Astrocyte of the cerebellum (primary cell): Measurements from ENCODE around the gene ZNF212.

ENCODE experiments used
- DNase-seq: peaks from one replicate; pipeline ENCODE4 v3.0.0-alpha.2; 2011; ENCODE audit warnings: low read depth
- H3K4me3 ChIP-seq: 2 replicates; pipeline ENCODE4 v1.5.1; 2011; ENCODE audit warnings: mild to moderate bottlenecking, low read depth, low read length, moderate library complexity
- CTCF ChIP-seq: IDR thresholded peaks from 2 replicates; pipeline ENCODE4 v1.5.1; 2012; ENCODE audit warnings: low read length, low read depth, moderate library complexity, mild to moderate bottlenecking; ENCODE audit errors: missing control alignments
- in situ Hi-C: cut with HindIII; loops from 2 replicates; pipeline ENCODE4 v1.10.0; 2017; ENCODE audit warnings: low sequenced_read_pairs

ZNF212 gene

GRCh38 chr7:149197675-149198074 lies 41.8 kb upstream of the ZNF212 start:
- no peak overlapping the region for H3K4me3 ChIP-seq
- no peak for DNase-seq
- no peak for TF ChIP-seq CTCF
- in situ Hi-C loops, result no loop called here

GRCh38 chr7:149198161-149198816 lies 41.2 kb upstream of the ZNF212 start:
- in situ Hi-C loops, result no loop called here
- TF ChIP-seq CTCF, result no peak
- H3K4me3 ChIP-seq, result no peak overlapping the region
- DNase-seq, result no peak

- in situ Hi-C loops, result no loop called here
- DNase-seq, result no peak
- no peak overlapping the region for H3K4me3 ChIP-seq
- no peak for TF ChIP-seq CTCF
Measured at GRCh38 chr7:149199234-149199995, 40.0 kb upstream of the ZNF212 start.

- TF ChIP-seq CTCF, result no peak
- no peak overlapping the region for H3K4me3 ChIP-seq
- in situ Hi-C loops, result no loop called here
- DNase-seq, result no peak
Measured at GRCh38 chr7:149202831-149203231, 36.6 kb upstream of the ZNF212 start.

DNA sequence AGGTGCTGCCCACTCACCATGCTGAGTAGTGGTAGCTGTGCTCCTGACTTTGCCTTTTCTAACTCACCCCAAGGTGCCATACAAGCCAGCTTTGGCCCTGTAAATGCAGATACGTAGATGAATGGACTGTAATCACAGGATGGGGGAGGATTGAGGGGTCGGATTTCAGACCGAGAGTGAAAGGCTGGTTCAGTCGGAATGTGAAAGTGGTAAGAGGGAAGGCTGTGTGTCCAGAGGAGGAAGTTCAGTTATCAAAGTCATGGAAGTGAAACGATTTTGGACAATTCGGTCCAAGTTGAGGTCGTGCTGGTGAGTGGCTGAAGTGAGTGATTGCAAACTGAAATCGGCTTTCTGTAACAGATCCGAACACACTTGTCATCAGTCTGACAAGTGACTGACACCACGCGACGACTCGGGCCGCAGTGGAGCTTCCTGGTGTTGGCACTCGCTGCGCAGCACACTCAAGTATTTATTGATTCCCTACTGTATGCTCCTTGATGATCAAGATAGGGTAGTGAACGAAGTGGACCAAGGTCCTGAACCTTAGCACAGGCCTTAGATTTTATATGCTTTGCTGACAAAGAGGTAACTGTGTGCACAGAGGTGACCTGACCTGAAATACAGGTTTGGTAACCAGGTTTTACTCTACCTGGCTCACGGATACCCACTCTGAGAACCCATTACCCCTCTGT lies 33.6 kb upstream of the ZNF212 start:
- H3K4me3 ChIP-seq, result no peak overlapping the region
- in situ Hi-C loops, result no loop called here
- TF ChIP-seq CTCF, result no peak
- no peak for DNase-seq

GRCh38 chr7:149207324-149208035 lies 32.0 kb upstream of the ZNF212 start:
- H3K4me3 ChIP-seq, result no peak overlapping the region
- no peak for DNase-seq
- in situ Hi-C loops, result no loop called here
- TF ChIP-seq CTCF, result no peak
